ENCODE measurements around the gene IFIT1B. TPM values are rescaled to one million over a fixed set of nuclear protein-coding genes. Genes with fewer than 3 reads are reported as not detected.

IFIT1B gene
- total and polyA plus RNA-seq, 2 donors = 0.07 to 0.38 TPM

- WGBS = 99% methylated on average over 2 of the region's 2 CpGs
- Histone ChIP-seq H3K4me1 (ENCODE audit: control insufficient read depth in 2 of 2, insufficient read depth in 2 of 2, low read length in 2 of 2) (peaks cover 0 to 6% of the 10 kb centered on the region in 2 donors), H3K27me3 (ENCODE audit: control insufficient read depth in 2 of 2, insufficient read depth in 1 of 2, low read length in 1 of 2) (no peaks in the 10 kb centered on the region), H3K27ac (ENCODE audit: low read depth in 1 of 2, low read length in 1 of 2) (no peak overlapping the region), H3K9me3 (ENCODE audit: control insufficient read depth in 2 of 2, insufficient read depth in 1 of 2, low read length in 1 of 2) (no peaks in the 10 kb centered on the region), H3K4me3 (ENCODE audit: low read length in 2 of 2) (no peak overlapping the region), H3K36me3 (ENCODE audit: control insufficient read depth in 2 of 2, insufficient read depth in 2 of 2, low read length in 1 of 2) (no peaks in the 10 kb centered on the region)
- DNase-seq (ENCODE audit: low read depth in 6 of 9, low spot score in 9 of 9) = no peak
Measured at GRCh38 chr10:89355394-89355931, 22.4 kb upstream of the IFIT1B start.

GRCh38 chr10:89357096-89357495 lies 20.8 kb upstream of the IFIT1B start:
- no peaks in the 10 kb centered on the region for H3K9me3 ChIP-seq (ENCODE audit: control insufficient read depth in 2 of 2, insufficient read depth in 1 of 2, low read length in 1 of 2)
- DNase-seq (ENCODE audit: low read depth in 6 of 9, low spot score in 9 of 9) = no peak
- peaks cover 0 to 2% of the 10 kb centered on the region in 2 donors for H3K4me1 ChIP-seq (ENCODE audit: control insufficient read depth in 2 of 2, insufficient read depth in 2 of 2, low read length in 2 of 2)
- H3K27ac ChIP-seq (ENCODE audit: low read depth in 1 of 2, low read length in 1 of 2) = no peak overlapping the region
- H3K36me3 ChIP-seq (ENCODE audit: control insufficient read depth in 2 of 2, insufficient read depth in 2 of 2, low read length in 1 of 2) = no peaks in the 10 kb centered on the region
- no peak overlapping the region for H3K4me3 ChIP-seq (ENCODE audit: low read length in 2 of 2)
- 97% methylated on average over 1 of the region's 1 CpG for WGBS
- no peaks in the 10 kb centered on the region for H3K27me3 ChIP-seq (ENCODE audit: control insufficient read depth in 2 of 2, insufficient read depth in 1 of 2, low read length in 1 of 2)

DNA sequence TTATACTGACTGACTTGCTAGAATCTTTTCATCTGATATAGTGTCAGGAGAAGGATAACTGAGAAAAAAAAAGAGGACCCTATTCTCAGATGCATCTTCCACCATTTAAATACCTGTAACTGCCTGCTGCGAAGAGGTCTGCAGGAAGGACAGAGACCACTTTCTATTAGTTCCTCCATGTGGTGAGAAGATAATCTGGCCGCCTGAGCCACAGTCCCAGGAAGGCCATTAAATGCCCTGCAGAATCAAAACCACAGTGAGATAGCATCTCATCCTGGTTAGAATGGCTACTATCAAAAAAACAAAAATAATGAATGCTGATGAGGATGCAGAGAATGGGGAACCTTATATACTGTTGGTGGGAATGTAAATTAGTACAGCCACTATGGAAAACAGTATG lies 19.9 kb upstream of the IFIT1B start:
- 33% methylated on average over 2 of the region's 2 CpGs for WGBS
- Histone ChIP-seq H3K27ac (ENCODE audit: low read depth in 1 of 2, low read length in 1 of 2) (no peak overlapping the region), H3K9me3 (ENCODE audit: control insufficient read depth in 2 of 2, insufficient read depth in 1 of 2, low read length in 1 of 2) (no peaks in the 10 kb centered on the region), H3K4me3 (ENCODE audit: low read length in 2 of 2) (no peak overlapping the region), H3K4me1 (ENCODE audit: control insufficient read depth in 2 of 2, insufficient read depth in 2 of 2, low read length in 2 of 2) (no peaks in the 10 kb centered on the region), H3K36me3 (ENCODE audit: control insufficient read depth in 2 of 2, insufficient read depth in 2 of 2, low read length in 1 of 2) (no peaks in the 10 kb centered on the region), H3K27me3 (ENCODE audit: control insufficient read depth in 2 of 2, insufficient read depth in 1 of 2, low read length in 1 of 2) (no peaks in the 10 kb centered on the region)
- DNase-seq (ENCODE audit: low read depth in 6 of 9, low spot score in 9 of 9) = no peak

DNA sequence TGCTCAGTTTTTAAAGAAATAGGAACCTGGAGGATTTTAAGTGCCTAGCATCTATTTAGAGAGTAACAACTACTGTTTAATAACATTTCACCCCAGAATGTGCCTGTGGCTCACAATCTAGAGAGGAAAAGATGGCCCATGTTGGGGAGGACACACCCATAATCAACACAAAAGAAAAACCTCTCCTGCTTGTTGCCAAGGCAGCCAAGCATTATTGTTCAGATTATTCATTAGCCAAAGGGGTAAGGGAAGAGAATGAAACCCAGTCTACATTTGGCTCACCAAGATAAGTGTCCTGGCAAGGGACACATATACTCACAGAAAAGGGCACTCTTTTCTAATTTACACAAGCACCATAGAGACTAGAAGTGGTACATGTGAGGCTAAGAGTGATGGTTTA lies 17.7 kb upstream of the IFIT1B start:
- H3K27me3 ChIP-seq (ENCODE audit: control insufficient read depth in 2 of 2, insufficient read depth in 1 of 2, low read length in 1 of 2) = no peaks in the 10 kb centered on the region
- no peaks in the 10 kb centered on the region for H3K4me1 ChIP-seq (ENCODE audit: control insufficient read depth in 2 of 2, insufficient read depth in 2 of 2, low read length in 2 of 2)
- no peaks in the 10 kb centered on the region for H3K9me3 ChIP-seq (ENCODE audit: control insufficient read depth in 2 of 2, insufficient read depth in 1 of 2, low read length in 1 of 2)
- H3K36me3 ChIP-seq (ENCODE audit: control insufficient read depth in 2 of 2, insufficient read depth in 2 of 2, low read length in 1 of 2) = no peaks in the 10 kb centered on the region
- DNase-seq (ENCODE audit: low read depth in 6 of 9, low spot score in 9 of 9) = no peak
- H3K4me3 ChIP-seq (ENCODE audit: low read length in 2 of 2) = no peak overlapping the region
- no peak overlapping the region for H3K27ac ChIP-seq (ENCODE audit: low read depth in 1 of 2, low read length in 1 of 2)

DNA sequence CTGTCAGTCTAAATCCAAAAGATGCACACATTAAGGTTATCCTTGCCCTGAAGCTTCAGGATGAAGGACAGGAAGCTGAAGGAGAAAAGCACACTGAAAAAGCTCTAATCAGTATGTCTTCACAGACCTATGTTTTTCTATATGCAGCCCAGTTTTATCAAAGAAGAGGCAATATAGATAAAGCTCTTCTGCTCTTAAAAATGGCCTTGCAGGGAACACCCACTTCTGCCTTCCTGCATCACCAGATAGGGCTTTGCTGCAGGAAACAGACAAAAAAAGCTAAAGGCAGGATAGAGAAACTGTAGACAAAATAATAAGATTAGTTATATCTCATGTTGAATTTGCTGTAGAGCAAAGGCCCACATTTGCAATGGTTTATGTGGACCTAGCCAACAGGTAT lies 14.9 kb upstream of the IFIT1B start:
- Histone ChIP-seq H3K9me3 (ENCODE audit: control insufficient read depth in 2 of 2, insufficient read depth in 1 of 2, low read length in 1 of 2) (no peaks in the 10 kb centered on the region), H3K4me3 (ENCODE audit: low read length in 2 of 2) (no peak overlapping the region), H3K27ac (ENCODE audit: low read depth in 1 of 2, low read length in 1 of 2) (no peak overlapping the region), H3K4me1 (ENCODE audit: control insufficient read depth in 2 of 2, insufficient read depth in 2 of 2, low read length in 2 of 2) (no peaks in the 10 kb centered on the region), H3K36me3 (ENCODE audit: control insufficient read depth in 2 of 2, insufficient read depth in 2 of 2, low read length in 1 of 2) (no peaks in the 10 kb centered on the region), H3K27me3 (ENCODE audit: control insufficient read depth in 2 of 2, insufficient read depth in 1 of 2, low read length in 1 of 2) (no peaks in the 10 kb centered on the region)
- no peak for DNase-seq (ENCODE audit: low read depth in 6 of 9, low spot score in 9 of 9)

DNA sequence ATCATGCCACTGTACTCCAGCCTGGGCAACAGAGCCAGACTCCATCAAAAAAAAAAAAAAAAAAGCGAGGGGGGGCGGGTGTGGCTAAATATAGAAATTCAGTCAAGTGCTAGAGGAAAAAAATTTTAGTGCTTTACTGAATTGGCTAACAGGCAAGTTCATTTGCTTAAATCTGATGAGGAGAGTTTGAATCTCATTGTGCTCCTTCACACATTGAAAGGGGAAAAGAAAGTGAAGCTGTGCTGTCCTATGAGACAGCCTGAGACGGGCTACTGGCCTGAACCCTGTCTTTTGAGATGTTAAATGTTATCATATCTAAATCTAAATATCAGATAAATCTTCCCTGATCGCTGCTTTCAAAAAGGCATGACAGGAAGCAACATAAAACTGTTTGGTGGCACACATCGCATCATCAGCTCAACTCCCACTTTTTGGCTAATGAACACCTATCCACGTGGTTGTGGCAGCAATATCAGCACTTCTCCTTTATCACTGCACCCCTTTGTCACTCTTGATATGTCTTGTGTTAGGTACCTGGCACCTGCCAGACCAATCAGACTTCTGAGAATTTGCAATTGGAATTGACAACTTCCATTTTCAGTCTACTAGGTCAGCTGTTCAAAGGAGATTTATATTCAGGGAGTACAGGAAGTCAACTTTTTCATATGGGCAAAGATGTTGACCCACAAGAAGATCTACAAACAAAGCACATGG lies 14.0 kb upstream of the IFIT1B start:
- H3K27me3 ChIP-seq (ENCODE audit: control insufficient read depth in 2 of 2, insufficient read depth in 1 of 2, low read length in 1 of 2) = no peaks in the 10 kb centered on the region
- no peaks in the 10 kb centered on the region for H3K36me3 ChIP-seq (ENCODE audit: control insufficient read depth in 2 of 2, insufficient read depth in 2 of 2, low read length in 1 of 2)
- H3K4me1 ChIP-seq (ENCODE audit: control insufficient read depth in 2 of 2, insufficient read depth in 2 of 2, low read length in 2 of 2) = no peaks in the 10 kb centered on the region
- H3K27ac ChIP-seq (ENCODE audit: low read depth in 1 of 2, low read length in 1 of 2) = no peak overlapping the region
- DNase-seq (ENCODE audit: low read depth in 6 of 9, low spot score in 9 of 9) = no peak
- H3K9me3 ChIP-seq (ENCODE audit: control insufficient read depth in 2 of 2, insufficient read depth in 1 of 2, low read length in 1 of 2) = no peaks in the 10 kb centered on the region
- no peak overlapping the region for H3K4me3 ChIP-seq (ENCODE audit: low read length in 2 of 2)
- 80% methylated on average over 6 of the region's 6 CpGs for WGBS

- Histone ChIP-seq H3K4me3 (ENCODE audit: low read length in 2 of 2) (no peak overlapping the region), H3K4me1 (ENCODE audit: control insufficient read depth in 2 of 2, insufficient read depth in 2 of 2, low read length in 2 of 2) (peaks cover 0 to 3% of the 10 kb centered on the region in 2 donors), H3K36me3 (ENCODE audit: control insufficient read depth in 2 of 2, insufficient read depth in 2 of 2, low read length in 1 of 2) (no peaks in the 10 kb centered on the region), H3K9me3 (ENCODE audit: control insufficient read depth in 2 of 2, insufficient read depth in 1 of 2, low read length in 1 of 2) (no peaks in the 10 kb centered on the region), H3K27me3 (ENCODE audit: control insufficient read depth in 2 of 2, insufficient read depth in 1 of 2, low read length in 1 of 2) (no peaks in the 10 kb centered on the region), H3K27ac (ENCODE audit: low read depth in 1 of 2, low read length in 1 of 2) (no peak overlapping the region)
- whole genome bisulfite sequencing = 99% methylated on average over 1 of the region's 1 CpG
- no peak for DNase-seq (ENCODE audit: low read depth in 6 of 9, low spot score in 9 of 9)
Measured at GRCh38 chr10:89364531-89364930, 13.3 kb upstream of the IFIT1B start.

- no peak overlapping the region for H3K27ac ChIP-seq (ENCODE audit: low read depth in 1 of 2, low read length in 1 of 2)
- no peaks in the 10 kb centered on the region for H3K27me3 ChIP-seq (ENCODE audit: control insufficient read depth in 2 of 2, insufficient read depth in 1 of 2, low read length in 1 of 2)
- peak in 2 of 9 donors; percentile 4 to 39 for DNase-seq (ENCODE audit: low read depth in 6 of 9, low spot score in 9 of 9)
- H3K4me1 ChIP-seq (ENCODE audit: control insufficient read depth in 2 of 2, insufficient read depth in 2 of 2, low read length in 2 of 2) = peaks cover 0 to 3% of the 10 kb centered on the region in 2 donors
- no peak overlapping the region for H3K4me3 ChIP-seq (ENCODE audit: low read length in 2 of 2)
- WGBS = 81% methylated on average over 4 of the region's 4 CpGs
- no peaks in the 10 kb centered on the region for H3K9me3 ChIP-seq (ENCODE audit: control insufficient read depth in 2 of 2, insufficient read depth in 1 of 2, low read length in 1 of 2)
- H3K36me3 ChIP-seq (ENCODE audit: control insufficient read depth in 2 of 2, insufficient read depth in 2 of 2, low read length in 1 of 2) = no peaks in the 10 kb centered on the region
Measured at GRCh38 chr10:89367529-89367928, 10.3 kb upstream of the IFIT1B start.

DNA sequence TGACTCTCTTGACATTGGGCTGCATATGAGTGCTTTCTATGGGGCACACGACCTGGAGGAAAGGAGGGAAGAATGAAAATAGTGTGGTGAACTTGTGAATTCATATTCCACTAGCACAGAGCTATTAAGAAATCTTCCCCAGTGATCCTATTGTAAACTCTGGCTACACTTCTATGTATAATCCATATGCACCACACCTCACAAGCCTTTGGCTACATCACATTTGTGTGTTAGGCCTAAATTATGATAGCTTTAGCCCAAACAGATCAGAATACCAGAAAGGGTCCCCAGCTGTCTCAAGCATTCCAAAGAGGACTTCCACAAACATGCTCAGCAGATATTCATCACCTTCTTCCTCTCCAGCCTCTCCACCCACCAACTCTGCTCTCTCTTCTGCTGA lies 9.7 kb upstream of the IFIT1B start:
- H3K4me3 ChIP-seq (ENCODE audit: low read length in 2 of 2) = no peak overlapping the region
- H3K9me3 ChIP-seq (ENCODE audit: control insufficient read depth in 2 of 2, insufficient read depth in 1 of 2, low read length in 1 of 2) = no peaks in the 10 kb centered on the region
- no peak for DNase-seq (ENCODE audit: low read depth in 6 of 9, low spot score in 9 of 9)
- peaks cover 0 to 3% of the 10 kb centered on the region in 2 donors for H3K4me1 ChIP-seq (ENCODE audit: control insufficient read depth in 2 of 2, insufficient read depth in 2 of 2, low read length in 2 of 2)
- no peaks in the 10 kb centered on the region for H3K27me3 ChIP-seq (ENCODE audit: control insufficient read depth in 2 of 2, insufficient read depth in 1 of 2, low read length in 1 of 2)
- WGBS = 89% methylated on average over 1 of the region's 1 CpG
- no peaks in the 10 kb centered on the region for H3K36me3 ChIP-seq (ENCODE audit: control insufficient read depth in 2 of 2, insufficient read depth in 2 of 2, low read length in 1 of 2)
- H3K27ac ChIP-seq (ENCODE audit: low read depth in 1 of 2, low read length in 1 of 2) = no peak overlapping the region
